ENCODE measurements around the gene NTN1. TPM values are rescaled to one million over a fixed set of nuclear protein-coding genes. Genes with fewer than 3 reads are reported as not detected.

Gene NTN1
- polyA plus RNA-seq, 1 experiment: 0.05 TPM

GRCh38 chr17:9271989-9272388 is 250.7 kb downstream of the NTN1 start:
- POLR2A ChIA-PET: no interaction called here

GRCh38 chr17:9272501-9273200 is 251.3 kb downstream of the NTN1 start:
- POLR2A ChIA-PET: no interaction called here
- no peak for TF ChIP-seq CTCF (IDR thresholded peaks at IDR 0.05; ENCODE audit: low read depth, low read length)
- Histone ChIP-seq H3K27ac (ENCODE audit: low read depth, low read length) (no peak overlapping the region), H3K27me3 (ENCODE audit: control insufficient read depth, insufficient read depth, low read length) (no peaks in the 10 kb centered on the region), H3K4me3 (ENCODE audit: low read depth, low read length) (no peak overlapping the region), H3K9me3 (ENCODE audit: control insufficient read depth, insufficient read depth, low read length) (no peaks in the 10 kb centered on the region)
- CTCF ChIA-PET: no interaction called here
- DNase-seq (ENCODE audit: low read depth, low spot score): no peak

More at GRCh38 chr17:9271989-9272388, 250.7 kb downstream of the NTN1 start:
- Histone ChIP-seq H3K4me3 (ENCODE audit: low read depth, low read length) (no peak overlapping the region), H3K27ac (ENCODE audit: low read depth, low read length) (no peak overlapping the region), H3K27me3 (ENCODE audit: control insufficient read depth, insufficient read depth, low read length) (no peaks in the 10 kb centered on the region), H3K9me3 (ENCODE audit: control insufficient read depth, insufficient read depth, low read length) (no peaks in the 10 kb centered on the region)
- no peak for TF ChIP-seq CTCF (IDR thresholded peaks at IDR 0.05; ENCODE audit: low read depth, low read length)
- DNase-seq (ENCODE audit: low read depth, low spot score): no peak
- CTCF ChIA-PET: no interaction called here

- no peak for TF ChIP-seq CTCF (IDR thresholded peaks at IDR 0.05; ENCODE audit: low read depth, low read length)
- POLR2A ChIA-PET: no interaction called here
- no peaks in the 10 kb centered on the region for H3K9me3 ChIP-seq (ENCODE audit: control insufficient read depth, insufficient read depth, low read length)
- no peaks in the 10 kb centered on the region for H3K27me3 ChIP-seq (ENCODE audit: control insufficient read depth, insufficient read depth, low read length)
- CTCF ChIA-PET: no interaction called here
- H3K27ac ChIP-seq (ENCODE audit: low read depth, low read length): peak overlapping the region; percentile 21
- no peak overlapping the region for H3K4me3 ChIP-seq (ENCODE audit: low read depth, low read length)
- peak; percentile 43 for DNase-seq (ENCODE audit: low read depth, low spot score)
Observed at GRCh38 chr17:9273428-9274391, 252.4 kb downstream of the NTN1 start.

DNA sequence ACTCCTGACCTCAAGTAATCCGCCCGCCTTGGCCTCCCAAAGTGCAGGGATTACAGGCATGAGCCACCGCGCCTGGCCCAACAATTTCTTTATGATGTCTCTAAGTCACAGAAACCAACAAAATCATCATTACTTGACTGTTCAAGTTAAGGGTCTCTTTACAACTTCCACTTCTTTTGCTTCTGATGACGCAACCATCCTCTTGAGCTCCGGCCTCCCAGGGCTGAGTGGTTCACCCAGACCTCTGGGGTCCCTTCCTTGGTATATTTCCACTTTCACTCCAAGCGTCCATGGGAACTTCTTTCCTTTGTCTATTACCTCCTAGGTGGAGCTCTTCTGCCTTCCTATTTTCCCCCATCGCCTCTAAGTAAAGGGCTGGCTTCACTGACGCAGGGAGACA is 253.7 kb downstream of the NTN1 start:
- H3K9me3 ChIP-seq (ENCODE audit: control insufficient read depth, insufficient read depth, low read length): no peaks in the 10 kb centered on the region
- TF ChIP-seq CTCF (IDR thresholded peaks at IDR 0.05; ENCODE audit: low read depth, low read length): no peak
- POLR2A ChIA-PET: no interaction called here
- no peak overlapping the region for H3K27ac ChIP-seq (ENCODE audit: low read depth, low read length)
- DNase-seq (ENCODE audit: low read depth, low spot score): no peak
- H3K27me3 ChIP-seq (ENCODE audit: control insufficient read depth, insufficient read depth, low read length): peaks cover 2% of the 10 kb centered on the region
- no peak overlapping the region for H3K4me3 ChIP-seq (ENCODE audit: low read depth, low read length)
- CTCF ChIA-PET: interaction anchor here (0.6 kb wide), 1 partner anchor 9 kb away, joined by 3 read pairs; no protein-coding TSS in a partner anchor

DNA sequence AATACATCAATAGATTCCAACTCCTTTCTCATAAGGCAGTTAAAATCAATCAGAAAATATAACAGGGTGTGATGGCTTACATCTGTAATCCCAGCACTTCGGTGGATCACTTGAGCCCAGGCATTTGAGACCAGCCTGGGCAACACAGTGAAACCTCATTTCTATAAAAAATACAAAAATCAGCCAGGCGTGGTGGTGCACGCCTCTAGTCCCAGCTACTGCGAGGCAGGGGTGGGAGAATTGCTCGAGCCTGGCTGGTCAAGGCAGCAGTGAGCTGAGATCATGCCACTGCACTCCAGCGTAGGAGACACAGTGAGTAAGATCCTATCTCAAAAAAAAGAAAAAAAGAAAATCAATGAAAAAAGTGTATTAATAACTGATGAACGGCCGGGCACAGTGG is 258.6 kb downstream of the NTN1 start:
- no peak for DNase-seq (ENCODE audit: low read depth, low spot score)
- TF ChIP-seq CTCF (IDR thresholded peaks at IDR 0.05; ENCODE audit: low read depth, low read length): no peak
- Histone ChIP-seq H3K27me3 (ENCODE audit: control insufficient read depth, insufficient read depth, low read length) (peaks cover 2% of the 10 kb centered on the region), H3K9me3 (ENCODE audit: control insufficient read depth, insufficient read depth, low read length) (no peaks in the 10 kb centered on the region), H3K4me3 (ENCODE audit: low read depth, low read length) (no peak overlapping the region), H3K27ac (ENCODE audit: low read depth, low read length) (no peak overlapping the region)
- CTCF ChIA-PET: no interaction called here
- POLR2A ChIA-PET: no interaction called here
